Measurements from ENCODE around the gene SHISAL1. TPM values are rescaled to one million over a fixed set of nuclear protein-coding genes. Genes with fewer than 3 reads are reported as not detected.

Gene SHISAL1
- total and polyA plus RNA-seq, 4 donors, result 0.12 to 0.74 (median 0.34) TPM

- Histone ChIP-seq H3K9me3 (ENCODE audit: control insufficient read depth in 4 of 4, insufficient read depth in 3 of 4, low read length in 3 of 4) (peaks cover 0 to 21% (median 5%) of the 10 kb centered on the region in 4 donors), H3K4me3 (no peak overlapping the region), H3K27me3 (ENCODE audit: control insufficient read depth in 3 of 3, insufficient read depth in 3 of 3, low read length in 2 of 3) (peaks cover 2 to 5% (median 2%) of the 10 kb centered on the region in 3 donors), H3K4me1 (ENCODE audit: control insufficient read depth in 5 of 5, insufficient read depth in 5 of 5, low read length in 5 of 5) (no peaks in the 10 kb centered on the region), H3K9ac (ENCODE audit: insufficient read depth in 1 of 2, low read length in 2 of 2) (no peak overlapping the region), H3K36me3 (ENCODE audit: control insufficient read depth in 4 of 4, insufficient read depth in 4 of 4, low read length in 4 of 4) (no peaks in the 10 kb centered on the region), H3K27ac (ENCODE audit: low read depth in 1 of 2, low read length in 1 of 2) (no peak overlapping the region)
- no peak for TF ChIP-seq CTCF (IDR thresholded peaks at IDR 0.05; ENCODE audit: control extremely low read depth, extremely low read depth)
- no peak for ATAC-seq (ENCODE audit: insufficient read depth, low FRiP score)
- 60 to 76% methylated on average over 11 of the region's 11 CpGs for WGBS, 2 donors
- no peak for DNase-seq
Observed at GRCh38 chr22:44225091-44225689, 87.6 kb downstream of the SHISAL1 start.

DNA sequence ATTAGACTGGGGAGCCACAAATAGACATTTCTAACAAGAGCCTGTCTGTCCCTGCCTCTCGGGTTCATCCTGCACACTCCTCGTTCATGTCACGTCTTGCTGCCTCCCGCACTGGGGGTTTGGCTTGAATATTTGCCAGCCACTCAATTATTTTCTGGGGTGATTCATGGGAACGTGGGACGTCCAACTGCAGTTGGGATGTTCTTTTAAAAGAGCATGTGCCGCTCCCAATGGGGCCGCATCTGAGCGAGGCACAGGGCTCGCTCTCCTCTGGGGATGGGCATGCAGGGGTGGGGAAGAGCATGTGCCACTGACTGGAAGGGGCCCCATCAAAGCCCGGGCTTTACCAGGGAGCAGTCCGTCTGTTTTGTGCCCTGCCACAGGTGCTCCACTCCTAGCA is 88.6 kb downstream of the SHISAL1 start:
- TF ChIP-seq CTCF (IDR thresholded peaks at IDR 0.05; ENCODE audit: control extremely low read depth, extremely low read depth), result no peak
- Histone ChIP-seq H3K9ac (ENCODE audit: insufficient read depth in 1 of 2, low read length in 2 of 2) (no peak overlapping the region), H3K4me1 (ENCODE audit: control insufficient read depth in 5 of 5, insufficient read depth in 5 of 5, low read length in 5 of 5) (no peaks in the 10 kb centered on the region), H3K9me3 (ENCODE audit: control insufficient read depth in 4 of 4, insufficient read depth in 3 of 4, low read length in 3 of 4) (peaks cover 0 to 21% (median 3%) of the 10 kb centered on the region in 4 donors), H3K36me3 (ENCODE audit: control insufficient read depth in 4 of 4, insufficient read depth in 4 of 4, low read length in 4 of 4) (no peaks in the 10 kb centered on the region), H3K27me3 (ENCODE audit: control insufficient read depth in 3 of 3, insufficient read depth in 3 of 3, low read length in 2 of 3) (peaks cover 2 to 5% (median 2%) of the 10 kb centered on the region in 3 donors), H3K27ac (ENCODE audit: low read depth in 1 of 2, low read length in 1 of 2) (no peak overlapping the region), H3K4me3 (no peak overlapping the region)
- ATAC-seq (ENCODE audit: insufficient read depth, low FRiP score) (no peak), DNase-seq (peak in 1 of 3 donors; percentile 26)
- 54 to 76% methylated on average over 12 of the region's 12 CpGs for WGBS, 2 donors

- no peak overlapping the region for H3K27ac ChIP-seq (ENCODE audit: low read depth in 1 of 2, low read length in 1 of 2)
- peaks cover 0 to 18% (median 0%) of the 10 kb centered on the region in 4 donors for H3K9me3 ChIP-seq (ENCODE audit: control insufficient read depth in 4 of 4, insufficient read depth in 3 of 4, low read length in 3 of 4)
- WGBS, 2 donors, result 86 to 94% methylated on average over 11 of the region's 11 CpGs
- H3K9ac ChIP-seq (ENCODE audit: insufficient read depth in 1 of 2, low read length in 2 of 2), result no peak overlapping the region
- no peak for TF ChIP-seq CTCF (IDR thresholded peaks at IDR 0.05; ENCODE audit: control extremely low read depth, extremely low read depth)
- ATAC-seq (ENCODE audit: insufficient read depth, low FRiP score) (no peak), DNase-seq (no peak)
- H3K36me3 ChIP-seq (ENCODE audit: control insufficient read depth in 4 of 4, insufficient read depth in 4 of 4, low read length in 4 of 4), result no peaks in the 10 kb centered on the region
- H3K4me1 ChIP-seq (ENCODE audit: control insufficient read depth in 5 of 5, insufficient read depth in 5 of 5, low read length in 5 of 5), result no peaks in the 10 kb centered on the region
- H3K4me3 ChIP-seq, result no peak overlapping the region
- peaks cover 2 to 5% (median 2%) of the 10 kb centered on the region in 3 donors for H3K27me3 ChIP-seq (ENCODE audit: control insufficient read depth in 3 of 3, insufficient read depth in 3 of 3, low read length in 2 of 3)
Observed at GRCh38 chr22:44221710-44222475, 90.9 kb downstream of the SHISAL1 start.
